H9 (cell line): ENCODE data around the gene YPEL1. TPM values are rescaled to one million over a fixed set of nuclear protein-coding genes. Genes with fewer than 3 reads are reported as not detected.

Source experiments
- DNase-seq: peaks from one replicate; pipeline ENCODE4 v3.0.0-alpha.2; 2017
- H2AFZ ChIP-seq: one replicate; pipeline ENCODE4 v1.6.1; 2013; ENCODE audit warnings: mild to moderate bottlenecking, low read length, control low read depth, moderate library complexity
- H2AK5ac ChIP-seq: 2 replicates; pipeline ENCODE4 v1.6.1; 2013; ENCODE audit warnings: low read length, control low read depth, mixed read lengths; ENCODE audit not compliant: insufficient read length
- H2BK120ac ChIP-seq: one replicate; pipeline ENCODE4 v1.6.1; 2013; ENCODE audit warnings: low read depth, mild to moderate bottlenecking, low read length, control low read depth, inconsistent platforms; ENCODE audit not compliant: poor library complexity, severe bottlenecking
- H2BK12ac ChIP-seq: 2 replicates; pipeline ENCODE4 v1.6.1; 2013; ENCODE audit warnings: low read length, control low read depth, mixed read lengths, low read depth; ENCODE audit not compliant: insufficient read length
- H2BK15ac ChIP-seq: 2 replicates; pipeline ENCODE4 v1.6.1; 2013; ENCODE audit warnings: low read depth, low read length, control low read depth
- H2BK20ac ChIP-seq: one replicate; pipeline ENCODE4 v1.6.1; 2013; ENCODE audit warnings: low read depth, mild to moderate bottlenecking, low read length, control low read depth, inconsistent platforms; ENCODE audit not compliant: poor library complexity, severe bottlenecking
- H2BK5ac ChIP-seq: 2 replicates; pipeline ENCODE4 v1.6.1; 2013; ENCODE audit warnings: low read length, control low read depth, mixed read lengths; ENCODE audit not compliant: insufficient read length
- H3K14ac ChIP-seq: 2 replicates; pipeline ENCODE4 v1.6.1; 2013; ENCODE audit warnings: low read length, control low read depth; ENCODE audit not compliant: insufficient read depth
- H3K18ac ChIP-seq: 2 replicates; pipeline ENCODE4 v1.6.1; 2013; ENCODE audit warnings: low read depth, mild to moderate bottlenecking, mixed read lengths, low read length, control low read depth; ENCODE audit not compliant: insufficient read length
- H3K23ac ChIP-seq: 2 replicates; pipeline ENCODE4 v1.6.1; 2013; ENCODE audit warnings: low read length, control low read depth, mixed read lengths, low read depth; ENCODE audit not compliant: insufficient read length
- H3K23me2 ChIP-seq: 2 replicates; pipeline ENCODE4 v1.6.1; 2013; ENCODE audit warnings: low read depth, mild to moderate bottlenecking, mixed read lengths, low read length, control low read depth; ENCODE audit not compliant: insufficient read length, poor library complexity, severe bottlenecking
- H3K27ac ChIP-seq: 2 replicates; pipeline ENCODE4 v1.5.1; 2013; ENCODE audit warnings: low read length, control low read depth, mixed read lengths, low read depth; ENCODE audit not compliant: insufficient read length
- H3K27me3 ChIP-seq: 2 replicates; pipeline ENCODE4 v1.6.1; 2013; ENCODE audit warnings: low read length, control low read depth, inconsistent platforms; ENCODE audit not compliant: insufficient read depth
- H3K4ac ChIP-seq: 2 replicates; pipeline ENCODE4 v1.6.1; 2013; ENCODE audit warnings: low read depth, mild to moderate bottlenecking, control low read depth, inconsistent platforms, low read length, moderate library complexity
- H3K4me1 ChIP-seq: 2 replicates; pipeline ENCODE4 v1.6.1; 2013; ENCODE audit warnings: low read length, control low read depth, inconsistent platforms; ENCODE audit not compliant: insufficient read depth
- H3K4me2 ChIP-seq: 2 replicates; pipeline ENCODE4 v1.6.1; 2013; ENCODE audit warnings: low read length, control low read depth, mixed read lengths; ENCODE audit not compliant: insufficient read length, insufficient read depth
- H3K56ac ChIP-seq: 2 replicates; pipeline ENCODE4 v1.6.1; 2013; ENCODE audit warnings: low read depth, mild to moderate bottlenecking, mixed read lengths, low read length, control low read depth; ENCODE audit not compliant: insufficient read length
- H3K79me1 ChIP-seq: 2 replicates; pipeline ENCODE4 v1.6.1; 2013; ENCODE audit warnings: low read depth, mild to moderate bottlenecking, moderate library complexity, low read length, control low read depth, inconsistent platforms; ENCODE audit not compliant: insufficient read depth, poor library complexity, severe bottlenecking
- H3K79me2 ChIP-seq: 2 replicates; pipeline ENCODE4 v1.6.1; 2013; ENCODE audit warnings: low read length, control low read depth, inconsistent platforms; ENCODE audit not compliant: insufficient read depth
- H3K9ac ChIP-seq: 2 replicates; pipeline ENCODE4 v1.6.1; 2013; ENCODE audit warnings: low read length, control low read depth, mixed read lengths; ENCODE audit not compliant: insufficient read length; ENCODE audit errors: extremely low read depth
- H3K9me3 ChIP-seq: one replicate; pipeline ENCODE4 v1.6.1; 2013; ENCODE audit warnings: low read depth, low read length, inconsistent platforms; ENCODE audit not compliant: control insufficient read depth
- H3T11ph ChIP-seq: one replicate; pipeline ENCODE4 v1.6.1; 2013; ENCODE audit warnings: mild to moderate bottlenecking, low read length, control low read depth, inconsistent platforms
- H4K20me1 ChIP-seq: one replicate; pipeline ENCODE4 v1.6.1; 2013; ENCODE audit not compliant: control insufficient read depth, insufficient read length, insufficient read depth
- H4K5ac ChIP-seq: 2 replicates; pipeline ENCODE4 v1.6.1; 2013; ENCODE audit warnings: low read depth, mild to moderate bottlenecking, mixed read lengths, low read length, control low read depth; ENCODE audit not compliant: insufficient read length
- H4K8ac ChIP-seq: replicated peaks from 2 replicates; pipeline ENCODE4 v1.6.1; 2013; ENCODE audit warnings: low read length, control low read depth, mixed read lengths, low read depth; ENCODE audit not compliant: insufficient read length
- H4K91ac ChIP-seq: 2 replicates; pipeline ENCODE4 v1.6.1; 2013; ENCODE audit warnings: low read depth, mild to moderate bottlenecking, moderate library complexity, mixed read lengths, low read length, control low read depth; ENCODE audit not compliant: insufficient read length
- H3K27ac Mint-ChIP-seq, 3 experiments: 2 replicates in 2 of 3; 3 replicates in 1 of 3; pipeline ENCODE4 v1.8.0; 2020 to 2021; ENCODE audit warnings: mixed read lengths in 3 of 3, mild to moderate bottlenecking in 1 of 3, moderate library complexity in 1 of 3
- H3K27me3 Mint-ChIP-seq: 2 replicates; pipeline ENCODE4 v1.8.0; 2021; ENCODE audit warnings: low read depth, mild to moderate bottlenecking, moderate library complexity, mixed read lengths
- H3K36me3 Mint-ChIP-seq, 3 experiments: 2 replicates in 2 of 3; 3 replicates in 1 of 3; pipeline ENCODE4 v1.8.0; 2020 to 2021; ENCODE audit warnings: low read depth in 3 of 3, mixed read lengths in 3 of 3; ENCODE audit not compliant: insufficient read depth in 1 of 3
- H3K4me1 Mint-ChIP-seq, 2 experiments: 2 replicates each; pipeline ENCODE4 v1.8.0; 2020; ENCODE audit warnings: mixed read lengths in 2 of 2
- H3K4me3 Mint-ChIP-seq, 2 experiments: 2 replicates in 1 of 2; 3 replicates in 1 of 2; pipeline ENCODE4 v1.8.0; 2020 to 2021; ENCODE audit warnings: mild to moderate bottlenecking in 2 of 2, mixed read lengths in 2 of 2, moderate library complexity in 1 of 2
- H3K9me3 Mint-ChIP-seq, 2 experiments: 2 replicates in 1 of 2; 3 replicates in 1 of 2; pipeline ENCODE4 v1.8.0; 2020; ENCODE audit warnings: mild to moderate bottlenecking in 2 of 2, mixed read lengths in 2 of 2, moderate library complexity in 1 of 2
- CTCF ChIP-seq: fragments of 200-600 bp; sonication (generic); conservative IDR thresholded peaks from 3 replicates; pipeline ENCODE4 v1.8.0; 2021; ENCODE audit warnings: antibody characterized with exemption, mild to moderate bottlenecking
- WGBS: extraction: QIAGEN DNeasy Blood & Tissue Kit; methylation state at CpG from one replicate; pipeline ENCODE4 v1.1.7; 2013; ENCODE audit warnings: missing lambda C conversion rate, low lambda C conversion rate, mixed read lengths; ENCODE audit not compliant: insufficient read length; ENCODE audit errors: extremely low coverage; 5-methylcytosine and 5-hydroxymethylcytosine counted together
- total RNA-seq: library from RNA; stranded (reverse); gene quantifications from 2 replicates; pipeline ENCODE4 v1.2.1, GENCODE V29; 2021

Gene YPEL1
- total RNA-seq, 1 experiment from 2014 or later: 5.4 TPM

GRCh38 chr22:21677606-21678443 lies 57.8 kb downstream of the YPEL1 start:
- Histone ChIP-seq H3T11ph (no peak overlapping the region), H2AK5ac (no peak overlapping the region), H2BK20ac (no peak overlapping the region), H4K91ac (no peak overlapping the region), H3K56ac (no peak overlapping the region), H2BK120ac (no peak overlapping the region), H3K23me2 (no peaks in the 10 kb centered on the region), H3K27me3 (no peaks in the 10 kb centered on the region), H4K20me1 (no peaks in the 10 kb centered on the region), H3K9ac (no peak overlapping the region), H3K18ac (no peak overlapping the region), H2BK5ac (no peak overlapping the region), H3K14ac (no peak overlapping the region; the same call in 1 of the 2 replicates), H3K4me1 (no peaks in the 10 kb centered on the region), H3K4ac (no peak overlapping the region), H3K79me1 (no peaks in the 10 kb centered on the region), H2BK12ac (no peak overlapping the region), H4K8ac (no peak overlapping the region), H4K5ac (no peak overlapping the region), H2BK15ac (no peak overlapping the region), H3K27ac (no peak overlapping the region), H3K9me3 (no peaks in the 10 kb centered on the region), H3K23ac (no peak overlapping the region), H3K79me2 (no peaks in the 10 kb centered on the region), H3K4me2 (no peak overlapping the region), H2AFZ (no peak overlapping the region)
- no peaks in the 10 kb centered on the region; the same call in 1 of the 2 replicates for H3K27me3 Mint-ChIP-seq
- no CpG with 5 or more reads among the region's 15 CpGs for WGBS
- no peak overlapping the region for H3K4me3 Mint-ChIP-seq
- peaks cover 10 to 13% of the 10 kb centered on the region in 2 experiments; a peak in 4 of 5 replicates for H3K9me3 Mint-ChIP-seq
- no peak for DNase-seq
- peaks cover 42 to 62% (median 59%) of the 10 kb centered on the region in 3 experiments for H3K36me3 Mint-ChIP-seq
- peaks cover 0 to 7% of the 10 kb centered on the region in 2 experiments; a peak in 2 of 4 replicates for H3K4me1 Mint-ChIP-seq
- TF ChIP-seq CTCF: no peak
- no peak overlapping the region for H3K27ac Mint-ChIP-seq
